Nasal cavity respiratory epithelium epithelial cell of viscerocranial mucosa (primary cell): ENCODE results near the gene TIA1. TPM values are rescaled to one million over a fixed set of nuclear protein-coding genes. Genes with fewer than 3 reads are reported as not detected.

Experiments used
- total RNA-seq: library from RNA; depleted of rRNA; stranded (reverse); fragments of >200 nt; gene quantifications from 2 replicates; pipeline ENCODE4 v1.2.3, GENCODE V29; 2014

The TIA1 gene
- 49.2 and 96.7 TPM in 2 replicates for total RNA-seq

GRCh38 chr2:70248181-70248847, at the start of gene TIA1:
Gene TIA1 (minus strand): TSS chr2:70248628. CDS start chr2:70248430, 198 bp downstream.

GRCh38 chr2:70190418-70191243, 57.8 kb downstream of the TIA1 start, which contains the start of gene C2orf42:
Gene C2orf42 (minus strand): TSS chr2:70191019. CDS start chr2:70181985, 9,034 bp downstream.

Other genes starting within 250 kb of the TIA1 start
- 21.5 and 76.6 TPM in 2 replicates for gene PCBP1, start 161.2 kb downstream of the TIA1 start, total RNA-seq
- 19.5 and 22.4 TPM in 2 replicates for gene C2orf42, start 57.6 kb downstream of the TIA1 start, total RNA-seq
- 35.9 and 69.5 TPM in 2 replicates for gene PCYOX1, start 9.5 kb upstream of the TIA1 start, total RNA-seq
- gene SNRPG, start 45.1 kb upstream of the TIA1 start, total RNA-seq = 74.6 and 231 TPM in 2 replicates
- 24.5 and 24.9 TPM in 2 replicates for gene FAM136A, start 53.4 kb upstream of the TIA1 start, total RNA-seq